AG09309 (cell line): ENCODE data around the gene CD276.
"Not testable (repeated sequence)": the region's sequence is repeated elsewhere in the genome, so short reads cannot be mapped to it uniquely, and the experiment has no call there.

Experiments
- DNase-seq: peaks from one replicate; pipeline ENCODE4 v3.0.0-alpha.2; 2010; ENCODE audit warnings: low read depth
- H3K4me3 ChIP-seq: 2 replicates; pipeline ENCODE4 v1.5.1; 2011; ENCODE audit warnings: mild to moderate bottlenecking, low read depth, low read length, moderate library complexity; ENCODE audit not compliant: control insufficient read depth
- TF ChIP-seq, protein P1 (sequence below): IDR thresholded peaks from 2 replicates; pipeline ENCODE4 v1.5.1; 2011; ENCODE audit warnings: mild to moderate bottlenecking, low read depth, low read length, inconsistent platforms; ENCODE audit not compliant: insufficient read depth, control insufficient read depth; ENCODE audit errors: missing control alignments

CD276 gene

DNA sequence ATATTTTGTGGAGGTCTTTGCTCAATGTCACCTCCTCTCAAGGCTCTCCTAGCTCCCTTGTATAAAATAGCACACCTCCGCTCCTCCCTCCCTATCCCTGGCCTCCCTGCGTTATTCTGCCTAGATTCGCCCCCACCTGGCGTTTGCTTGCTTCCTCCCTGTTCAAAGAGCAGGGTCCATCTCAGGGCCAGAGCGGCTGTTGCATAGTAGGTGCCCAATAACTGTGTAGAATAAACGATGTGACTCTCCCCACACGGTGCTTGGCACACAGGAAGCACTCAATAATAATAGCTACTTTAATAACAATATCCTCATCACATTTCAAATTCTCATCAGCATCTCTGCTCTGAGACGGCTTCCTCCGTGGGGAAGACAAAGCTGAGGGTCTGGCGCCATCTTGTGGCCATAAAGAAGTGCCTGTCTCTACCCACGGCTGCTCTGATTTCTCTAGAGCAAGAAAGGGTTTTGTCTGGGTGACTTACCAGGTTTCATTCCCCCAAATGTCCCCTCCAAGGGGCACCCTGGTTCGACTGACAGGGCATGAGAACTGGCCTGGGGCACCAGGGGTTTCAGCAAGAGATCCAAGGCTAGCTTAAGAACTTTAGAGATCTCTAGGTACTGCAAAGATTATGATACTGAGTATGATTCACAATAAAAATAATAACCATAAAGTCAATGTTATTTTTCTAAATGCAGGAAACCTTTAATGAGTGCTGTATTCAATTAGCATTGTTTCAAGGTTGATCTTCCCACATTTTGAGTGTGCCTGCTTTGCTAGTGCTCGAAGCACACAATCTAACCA lies 16.1 kb downstream of the CD276 start:
- TF ChIP-seq, protein P1, sequence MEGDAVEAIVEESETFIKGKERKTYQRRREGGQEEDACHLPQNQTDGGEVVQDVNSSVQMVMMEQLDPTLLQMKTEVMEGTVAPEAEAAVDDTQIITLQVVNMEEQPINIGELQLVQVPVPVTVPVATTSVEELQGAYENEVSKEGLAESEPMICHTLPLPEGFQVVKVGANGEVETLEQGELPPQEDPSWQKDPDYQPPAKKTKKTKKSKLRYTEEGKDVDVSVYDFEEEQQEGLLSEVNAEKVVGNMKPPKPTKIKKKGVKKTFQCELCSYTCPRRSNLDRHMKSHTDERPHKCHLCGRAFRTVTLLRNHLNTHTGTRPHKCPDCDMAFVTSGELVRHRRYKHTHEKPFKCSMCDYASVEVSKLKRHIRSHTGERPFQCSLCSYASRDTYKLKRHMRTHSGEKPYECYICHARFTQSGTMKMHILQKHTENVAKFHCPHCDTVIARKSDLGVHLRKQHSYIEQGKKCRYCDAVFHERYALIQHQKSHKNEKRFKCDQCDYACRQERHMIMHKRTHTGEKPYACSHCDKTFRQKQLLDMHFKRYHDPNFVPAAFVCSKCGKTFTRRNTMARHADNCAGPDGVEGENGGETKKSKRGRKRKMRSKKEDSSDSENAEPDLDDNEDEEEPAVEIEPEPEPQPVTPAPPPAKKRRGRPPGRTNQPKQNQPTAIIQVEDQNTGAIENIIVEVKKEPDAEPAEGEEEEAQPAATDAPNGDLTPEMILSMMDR: peak; percentile 91
- no peak overlapping the region for H3K4me3 ChIP-seq
- no peak for DNase-seq

- H3K4me3 ChIP-seq, DNase-seq: not testable (repeated sequence)
These were observed 18.4 kb downstream of the CD276 start for GRCh38 chr15:73702311-73703239.

DNA sequence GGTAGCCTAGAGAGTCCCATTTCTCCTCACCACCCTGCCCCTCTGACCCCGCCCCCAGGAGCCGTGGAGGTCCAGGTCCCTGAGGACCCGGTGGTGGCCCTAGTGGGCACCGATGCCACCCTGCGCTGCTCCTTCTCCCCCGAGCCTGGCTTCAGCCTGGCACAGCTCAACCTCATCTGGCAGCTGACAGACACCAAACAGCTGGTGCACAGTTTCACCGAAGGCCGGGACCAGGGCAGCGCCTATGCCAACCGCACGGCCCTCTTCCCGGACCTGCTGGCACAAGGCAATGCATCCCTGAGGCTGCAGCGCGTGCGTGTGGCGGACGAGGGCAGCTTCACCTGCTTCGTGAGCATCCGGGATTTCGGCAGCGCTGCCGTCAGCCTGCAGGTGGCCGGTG lies 19.4 kb downstream of the CD276 start:
- H3K4me3 ChIP-seq: not testable (repeated sequence)

DNA sequence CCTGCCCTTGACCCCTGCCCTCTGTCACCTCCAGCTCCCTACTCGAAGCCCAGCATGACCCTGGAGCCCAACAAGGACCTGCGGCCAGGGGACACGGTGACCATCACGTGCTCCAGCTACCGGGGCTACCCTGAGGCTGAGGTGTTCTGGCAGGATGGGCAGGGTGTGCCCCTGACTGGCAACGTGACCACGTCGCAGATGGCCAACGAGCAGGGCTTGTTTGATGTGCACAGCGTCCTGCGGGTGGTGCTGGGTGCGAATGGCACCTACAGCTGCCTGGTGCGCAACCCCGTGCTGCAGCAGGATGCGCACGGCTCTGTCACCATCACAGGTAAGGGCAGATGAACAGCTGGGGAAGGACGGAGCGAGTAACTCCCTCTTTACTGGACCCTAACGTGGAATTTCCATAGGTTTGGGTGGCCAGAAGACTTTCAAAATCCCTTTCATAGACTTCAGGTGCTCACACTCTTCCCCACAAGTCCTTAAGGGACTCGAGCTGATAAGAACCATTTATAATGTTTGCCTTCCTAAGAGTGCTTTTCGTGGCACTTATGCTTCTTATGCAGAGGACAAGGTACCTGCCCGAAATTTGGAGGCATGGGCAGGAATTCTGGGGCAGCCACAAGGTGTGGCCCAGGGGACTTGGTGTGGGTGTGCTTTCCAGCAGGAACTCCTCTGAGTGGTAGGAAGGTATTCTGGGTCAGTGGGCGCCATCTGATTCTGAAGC lies 20.1 kb downstream of the CD276 start:
- DNase-seq: not testable (repeated sequence)

More for the DNA sequence above, 19.4 kb downstream of the CD276 start:
- DNase-seq: not testable (repeated sequence)

DNA sequence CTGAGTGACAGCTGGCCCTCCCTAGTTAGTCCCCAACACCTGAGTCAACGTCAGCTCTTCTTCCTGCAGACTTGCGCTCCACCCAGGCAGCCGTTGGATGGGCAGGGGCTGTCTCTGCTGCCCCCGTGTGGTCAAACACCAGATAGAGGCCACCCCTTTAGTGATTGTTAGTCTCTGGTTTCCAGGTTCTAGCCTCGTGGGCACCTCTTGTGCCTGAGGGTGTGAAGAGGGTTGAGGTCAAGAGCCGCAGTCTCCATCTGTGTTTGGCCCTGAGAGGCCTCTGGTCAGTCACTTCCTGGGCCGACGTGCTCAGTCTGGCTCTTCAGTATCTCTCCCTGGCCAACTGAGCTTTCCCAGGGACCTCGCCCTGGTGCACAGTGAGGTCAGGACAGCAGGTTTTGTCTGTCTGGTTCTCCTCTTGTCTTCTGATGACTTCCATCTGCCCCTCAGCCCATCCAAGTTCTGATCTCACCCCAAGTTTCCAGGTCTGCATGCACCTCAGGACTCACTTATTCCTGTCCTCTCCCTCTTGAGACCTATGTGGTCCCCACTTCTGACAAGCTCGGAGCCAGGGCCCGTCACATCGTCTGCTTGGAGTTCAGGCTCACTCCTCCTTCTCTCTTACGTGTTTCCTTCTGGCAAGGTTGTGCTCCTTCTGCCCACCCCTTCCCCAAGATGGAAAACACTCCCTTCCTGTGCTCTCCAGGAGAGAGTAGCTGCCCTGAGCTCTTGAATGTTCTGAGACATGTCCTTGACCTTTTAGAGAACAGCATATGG lies 20.9 kb downstream of the CD276 start:
- no peak for DNase-seq
- TF ChIP-seq, protein P1: peak; percentile 89
- no peak overlapping the region for H3K4me3 ChIP-seq

More for the DNA sequence above, 20.1 kb downstream of the CD276 start:
- H3K4me3 ChIP-seq: not testable (repeated sequence)

- no peak overlapping the region for H3K4me3 ChIP-seq
- TF ChIP-seq, protein P1: no peak
- no peak for DNase-seq
These were observed 24.5 kb downstream of the CD276 start for GRCh38 chr15:73708691-73709090.

DNA sequence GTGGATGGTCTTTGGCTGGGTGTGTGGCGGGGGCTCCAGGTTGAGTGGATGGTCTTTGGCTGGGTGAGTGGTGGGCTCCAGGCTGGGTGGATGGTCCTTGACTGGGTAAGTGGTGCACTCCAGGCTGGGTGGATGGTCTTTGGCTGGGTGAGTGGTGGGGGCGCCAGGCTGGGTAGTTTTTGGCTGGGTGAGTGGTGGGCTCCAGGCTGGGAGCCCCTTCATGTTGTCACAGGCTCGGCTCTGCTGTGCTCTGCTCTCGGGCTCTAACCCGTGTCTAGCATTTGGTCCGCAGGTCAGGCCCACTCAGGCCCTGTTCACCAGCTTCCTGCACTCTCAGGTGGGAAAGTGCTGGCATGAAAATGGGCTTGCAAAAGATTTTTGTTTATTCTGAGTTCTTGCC lies 25.1 kb downstream of the CD276 start:
- TF ChIP-seq, protein P1: no peak
- DNase-seq: no peak
- no peak overlapping the region for H3K4me3 ChIP-seq
